Measurements from ENCODE around the gene C11orf68. TPM values are rescaled to one million over a fixed set of nuclear protein-coding genes. Genes with fewer than 3 reads are reported as not detected.
A peak's percentile ranks its signal among the peaks of the same experiment; 100 is the strongest.

C11orf68 gene
- total and polyA plus RNA-seq, 10 of the 15 experiments (the other 5 are each of a cell fraction or from before 2014, with no cell fraction given) = 3.0 to 25.4 (median 16.7) TPM

- TF ChIP-seq, protein P1, sequence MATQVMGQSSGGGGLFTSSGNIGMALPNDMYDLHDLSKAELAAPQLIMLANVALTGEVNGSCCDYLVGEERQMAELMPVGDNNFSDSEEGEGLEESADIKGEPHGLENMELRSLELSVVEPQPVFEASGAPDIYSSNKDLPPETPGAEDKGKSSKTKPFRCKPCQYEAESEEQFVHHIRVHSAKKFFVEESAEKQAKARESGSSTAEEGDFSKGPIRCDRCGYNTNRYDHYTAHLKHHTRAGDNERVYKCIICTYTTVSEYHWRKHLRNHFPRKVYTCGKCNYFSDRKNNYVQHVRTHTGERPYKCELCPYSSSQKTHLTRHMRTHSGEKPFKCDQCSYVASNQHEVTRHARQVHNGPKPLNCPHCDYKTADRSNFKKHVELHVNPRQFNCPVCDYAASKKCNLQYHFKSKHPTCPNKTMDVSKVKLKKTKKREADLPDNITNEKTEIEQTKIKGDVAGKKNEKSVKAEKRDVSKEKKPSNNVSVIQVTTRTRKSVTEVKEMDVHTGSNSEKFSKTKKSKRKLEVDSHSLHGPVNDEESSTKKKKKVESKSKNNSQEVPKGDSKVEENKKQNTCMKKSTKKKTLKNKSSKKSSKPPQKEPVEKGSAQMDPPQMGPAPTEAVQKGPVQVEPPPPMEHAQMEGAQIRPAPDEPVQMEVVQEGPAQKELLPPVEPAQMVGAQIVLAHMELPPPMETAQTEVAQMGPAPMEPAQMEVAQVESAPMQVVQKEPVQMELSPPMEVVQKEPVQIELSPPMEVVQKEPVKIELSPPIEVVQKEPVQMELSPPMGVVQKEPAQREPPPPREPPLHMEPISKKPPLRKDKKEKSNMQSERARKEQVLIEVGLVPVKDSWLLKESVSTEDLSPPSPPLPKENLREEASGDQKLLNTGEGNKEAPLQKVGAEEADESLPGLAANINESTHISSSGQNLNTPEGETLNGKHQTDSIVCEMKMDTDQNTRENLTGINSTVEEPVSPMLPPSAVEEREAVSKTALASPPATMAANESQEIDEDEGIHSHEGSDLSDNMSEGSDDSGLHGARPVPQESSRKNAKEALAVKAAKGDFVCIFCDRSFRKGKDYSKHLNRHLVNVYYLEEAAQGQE (IDR thresholded peaks at IDR 0.05; ENCODE audit: low read depth, low read length) = 0 out of 2 replicates have a peak, but pooled peaks have one; percentile 29
- peak; percentile 66 for TF ChIP-seq HCFC1 (IDR thresholded peaks at IDR 0.05; ENCODE audit: low read length)
- TF ChIP-seq, protein P2, sequence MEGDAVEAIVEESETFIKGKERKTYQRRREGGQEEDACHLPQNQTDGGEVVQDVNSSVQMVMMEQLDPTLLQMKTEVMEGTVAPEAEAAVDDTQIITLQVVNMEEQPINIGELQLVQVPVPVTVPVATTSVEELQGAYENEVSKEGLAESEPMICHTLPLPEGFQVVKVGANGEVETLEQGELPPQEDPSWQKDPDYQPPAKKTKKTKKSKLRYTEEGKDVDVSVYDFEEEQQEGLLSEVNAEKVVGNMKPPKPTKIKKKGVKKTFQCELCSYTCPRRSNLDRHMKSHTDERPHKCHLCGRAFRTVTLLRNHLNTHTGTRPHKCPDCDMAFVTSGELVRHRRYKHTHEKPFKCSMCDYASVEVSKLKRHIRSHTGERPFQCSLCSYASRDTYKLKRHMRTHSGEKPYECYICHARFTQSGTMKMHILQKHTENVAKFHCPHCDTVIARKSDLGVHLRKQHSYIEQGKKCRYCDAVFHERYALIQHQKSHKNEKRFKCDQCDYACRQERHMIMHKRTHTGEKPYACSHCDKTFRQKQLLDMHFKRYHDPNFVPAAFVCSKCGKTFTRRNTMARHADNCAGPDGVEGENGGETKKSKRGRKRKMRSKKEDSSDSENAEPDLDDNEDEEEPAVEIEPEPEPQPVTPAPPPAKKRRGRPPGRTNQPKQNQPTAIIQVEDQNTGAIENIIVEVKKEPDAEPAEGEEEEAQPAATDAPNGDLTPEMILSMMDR (IDR thresholded peaks at IDR 0.05 in 2 of 3, conservative IDR thresholded peaks at IDR 0.05 in 1 of 3; ENCODE audit: control insufficient read depth in 2 of 3, extremely low read depth in 1 of 3, insufficient read depth in 1 of 3, low read depth in 3 of 3, low read length in 3 of 3) = peak; percentile 78 to 84 (median 80)
- TF ChIP-seq CBX3 (IDR thresholded peaks at IDR 0.05; ENCODE audit: borderline replicate concordance, low read depth) = no peak
- no peak for TF ChIP-seq GABPA (IDR thresholded peaks at IDR 0.05; ENCODE audit: low read depth)
- TF ChIP-seq BRCA1 (IDR thresholded peaks at IDR 0.05; ENCODE audit: low read depth, low read length) = no peak
- peak; percentile 47; the same call in 1 of the 2 replicates for TF ChIP-seq HDGF (IDR thresholded peaks at IDR 0.05)
- TF ChIP-seq MEF2B (IDR thresholded peaks at IDR 0.05; ENCODE audit: partially characterized antibody, poor library complexity, severe bottlenecking) = peak; percentile 26
- TF ChIP-seq, protein P3, sequence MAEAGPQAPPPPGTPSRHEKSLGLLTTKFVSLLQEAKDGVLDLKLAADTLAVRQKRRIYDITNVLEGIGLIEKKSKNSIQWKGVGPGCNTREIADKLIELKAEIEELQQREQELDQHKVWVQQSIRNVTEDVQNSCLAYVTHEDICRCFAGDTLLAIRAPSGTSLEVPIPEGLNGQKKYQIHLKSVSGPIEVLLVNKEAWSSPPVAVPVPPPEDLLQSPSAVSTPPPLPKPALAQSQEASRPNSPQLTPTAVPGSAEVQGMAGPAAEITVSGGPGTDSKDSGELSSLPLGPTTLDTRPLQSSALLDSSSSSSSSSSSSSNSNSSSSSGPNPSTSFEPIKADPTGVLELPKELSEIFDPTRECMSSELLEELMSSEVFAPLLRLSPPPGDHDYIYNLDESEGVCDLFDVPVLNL (IDR thresholded peaks at IDR 0.05; ENCODE audit: low read depth, low read length) = no peak
- TF ChIP-seq NFIC (IDR thresholded peaks at IDR 0.05; ENCODE audit: low read depth, low read length) = no peak
- TF ChIP-seq PKNOX1 (IDR thresholded peaks at IDR 0.05) = peak; percentile 73
- TF ChIP-seq ZNF274 (IDR thresholded peaks at IDR 0.05; ENCODE audit: insufficient read depth, insufficient read length) = no peak
- peak in 1 of 2 experiments; percentile 46; a peak in 1 of 4 replicates for TF ChIP-seq EP300 (IDR thresholded peaks at IDR 0.05; ENCODE audit: borderline replicate concordance in 1 of 2, control insufficient read depth in 1 of 2, low read depth in 2 of 2, low read length in 2 of 2)
- TF ChIP-seq JUNB (IDR thresholded peaks at IDR 0.05) = no peak
- TF ChIP-seq SMC3 (IDR thresholded peaks at IDR 0.05; ENCODE audit: borderline replicate concordance, low read length) = peak; percentile 32
- no peak for TF ChIP-seq WRNIP1 (IDR thresholded peaks at IDR 0.05; ENCODE audit: borderline replicate concordance, low read depth, low read length)
- TF ChIP-seq NBN (IDR thresholded peaks at IDR 0.05) = peak; percentile 86
- no peak for TF ChIP-seq NRF1 (conservative IDR thresholded peaks at IDR 0.05; ENCODE audit: low read depth, low read length)
- TF ChIP-seq EGR1 (IDR thresholded peaks at IDR 0.05; ENCODE audit: borderline replicate concordance in 1 of 2, low read depth in 2 of 2, low read length in 2 of 2) = peak in 1 of 2 experiments; percentile 46; a peak in 1 of 3 replicates
- peak; percentile 83 for TF ChIP-seq SIN3A (IDR thresholded peaks at IDR 0.05; ENCODE audit: low read depth, low read length)
- TF ChIP-seq ZNF217 (IDR thresholded peaks at IDR 0.05) = no peak
- peak; percentile 92 for TF ChIP-seq YY1 (IDR thresholded peaks at IDR 0.05; ENCODE audit: low read depth, low read length)
Observed at GRCh38 chr11:65888163-65888814, 30.6 kb downstream of the C11orf68 start, which contains the start of gene FIBP (continued).

All from GM12878 (cell line).